Right renal cortex interstitium (tissue), 3 donors: ENCODE data around the gene LLCFC1. TPM values are rescaled to one million over a fixed set of nuclear protein-coding genes. Genes with fewer than 3 reads are reported as not detected.

ENCODE experiments used
- DNase-seq, 3 donors: peaks; one replicate each; pipeline ENCODE4 v3.0.0-alpha.2; 2013; ENCODE audit warnings: low read depth in 3 of 3, low spot score in 2 of 3
- polyA plus RNA-seq, 3 donors: library from polyadenylated mRNA; unstranded; fragments of 120-200 nt; gene quantifications; one replicate each; pipeline ENCODE4 v1.2.1, GENCODE V29; 2013; ENCODE audit not compliant: insufficient read length in 3 of 3

Gene LLCFC1
- polyA plus RNA-seq: under 1 TPM; 0.33 to 0.43 (median 0.35) TPM

DNA sequence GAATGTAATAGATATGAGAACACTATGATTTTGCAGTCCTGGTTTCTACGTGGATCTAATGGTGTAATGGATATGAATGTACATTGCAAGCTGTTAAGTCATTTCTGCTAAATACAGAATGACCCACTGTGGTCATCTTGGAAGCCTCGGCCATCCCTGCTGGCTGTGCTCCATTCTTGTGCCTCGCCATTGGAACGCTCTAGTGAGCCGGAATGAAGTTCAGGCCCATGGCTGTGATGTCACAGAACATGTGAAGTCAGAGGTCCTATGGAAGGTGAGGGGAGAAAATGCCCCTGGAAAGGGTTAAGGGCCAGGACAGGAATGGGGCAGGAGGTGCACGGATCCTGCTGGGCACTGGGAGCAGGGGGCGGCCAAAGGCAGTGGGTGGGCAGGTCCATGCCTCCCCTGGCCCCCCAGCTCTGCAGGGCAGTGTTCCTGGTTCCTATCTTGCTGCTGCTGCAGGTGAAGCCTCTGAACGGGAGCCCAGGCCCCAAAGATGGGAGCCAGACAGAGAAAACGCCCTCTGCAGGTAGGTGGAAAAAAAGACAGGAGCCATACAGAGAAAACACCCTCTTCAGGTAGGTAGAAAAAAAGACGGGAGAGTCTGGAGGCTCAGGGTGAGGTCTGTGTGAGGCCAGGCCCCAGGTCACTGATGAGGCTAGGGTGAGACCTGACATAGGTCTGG, at the start of gene LLCFC1:
TSS of gene LLCFC1 (plus strand) at position 259 of the 685 bp plus-strand sequence. CDS start at position 397, 138 bp downstream.
- no peak for DNase-seq

DNA sequence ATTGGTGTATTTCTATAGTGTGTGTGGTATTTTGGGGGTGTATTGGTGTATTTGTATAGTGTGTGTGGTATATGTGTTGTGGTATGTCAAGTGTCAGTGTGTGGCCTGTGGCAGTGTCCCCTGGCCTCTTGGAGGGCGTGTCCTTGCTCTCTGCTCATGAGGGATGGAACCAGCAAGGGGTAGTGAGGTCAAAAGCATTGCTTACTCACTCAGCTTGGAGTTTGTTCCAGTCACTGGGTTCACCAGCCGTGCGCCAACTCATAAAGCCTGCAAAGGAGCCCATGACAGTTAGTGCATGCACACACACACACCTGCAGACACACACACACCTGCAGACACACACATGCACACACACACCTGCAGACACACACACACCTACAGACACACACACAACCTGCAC, 49.5 kb upstream of the LLCFC1 start:
- no peak for DNase-seq

- no peak for DNase-seq
These were observed 48.3 kb upstream of the LLCFC1 start for GRCh38 chr7:142890874-142891485.

- DNase-seq: no peak
These were observed 47.7 kb upstream of the LLCFC1 start for GRCh38 chr7:142891490-142892082.

- DNase-seq: no peak
These were observed 46.3 kb upstream of the LLCFC1 start for GRCh38 chr7:142892951-142893350.

DNA sequence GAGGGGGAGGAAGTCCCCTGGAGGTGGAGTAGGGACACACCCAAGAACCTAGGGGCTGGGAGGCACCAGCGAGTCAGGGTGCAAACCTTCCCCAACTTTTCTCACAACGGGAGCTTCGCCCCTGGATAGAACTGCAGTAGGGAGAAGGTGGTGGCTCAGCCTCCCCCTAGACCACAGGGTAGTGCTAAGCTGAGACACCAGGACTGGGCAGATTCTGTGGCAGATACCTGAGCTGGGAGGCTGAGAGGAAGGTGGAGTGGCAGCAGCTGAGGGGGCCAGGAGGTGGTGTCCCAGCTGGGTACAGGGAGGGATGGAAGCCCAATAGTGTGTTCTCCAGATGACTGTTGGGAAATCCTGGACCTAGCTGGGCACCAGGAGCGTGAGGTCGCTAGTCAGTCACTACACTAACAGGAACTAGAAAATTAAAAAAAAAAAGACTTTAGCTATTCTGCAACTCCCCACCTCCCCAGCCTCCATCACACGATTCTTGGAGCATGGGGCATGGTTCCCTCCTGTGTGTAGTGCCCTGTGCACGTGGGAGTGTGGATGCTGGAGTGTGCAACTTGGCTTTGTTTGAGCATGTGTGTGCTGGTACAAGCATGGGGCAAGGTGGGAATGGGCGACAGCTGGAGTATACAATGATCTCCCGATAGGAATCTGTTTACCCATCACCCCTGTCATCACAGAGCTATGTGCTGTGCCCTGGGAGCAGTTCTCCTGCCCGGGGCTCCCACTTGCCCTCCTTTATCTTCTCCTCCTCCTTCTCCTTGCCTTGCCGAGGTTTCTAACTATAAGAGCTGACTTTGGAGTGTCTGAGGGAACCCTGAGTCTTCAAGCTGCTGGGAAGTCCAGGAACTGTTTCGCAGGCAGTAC, 44.9 kb upstream of the LLCFC1 start:
- DNase-seq: no peak

GRCh38 chr7:142894985-142895593, 44.2 kb upstream of the LLCFC1 start:
- DNase-seq: no peak

- no peak for DNase-seq
These were observed 43.1 kb upstream of the LLCFC1 start for GRCh38 chr7:142896151-142896550.

GRCh38 chr7:142896741-142897379, 42.4 kb upstream of the LLCFC1 start:
- no peak for DNase-seq

GRCh38 chr7:142897691-142898090, 41.6 kb upstream of the LLCFC1 start:
- no peak for DNase-seq

- DNase-seq: no peak
These were observed 40.7 kb upstream of the LLCFC1 start for GRCh38 chr7:142898377-142899170.

GRCh38 chr7:142899661-142900060, 39.6 kb upstream of the LLCFC1 start:
- DNase-seq: no peak

GRCh38 chr7:142901426-142902259, 37.6 kb upstream of the LLCFC1 start:
- no peak for DNase-seq

DNA sequence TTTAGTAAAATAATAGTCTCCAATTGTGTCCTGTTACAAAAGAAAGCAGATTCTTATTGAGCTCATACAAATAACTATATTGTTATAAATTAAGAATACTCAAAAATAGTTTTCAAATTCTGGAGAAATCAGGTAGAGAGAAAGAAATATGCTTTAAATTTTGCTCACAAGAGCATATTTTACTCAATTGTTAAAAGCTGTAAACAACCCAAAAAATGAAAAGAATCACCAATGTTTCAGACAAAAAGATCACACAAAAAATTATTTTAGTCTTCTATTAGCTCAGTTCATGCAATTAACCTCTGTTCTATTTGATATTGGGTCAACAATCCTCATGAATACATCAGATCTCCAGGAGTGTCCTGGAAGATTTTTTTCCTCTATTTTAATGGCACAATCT, 35.2 kb upstream of the LLCFC1 start:
- no peak for DNase-seq

GRCh38 chr7:142905759-142906158, 33.5 kb upstream of the LLCFC1 start:
- no peak for DNase-seq

DNA sequence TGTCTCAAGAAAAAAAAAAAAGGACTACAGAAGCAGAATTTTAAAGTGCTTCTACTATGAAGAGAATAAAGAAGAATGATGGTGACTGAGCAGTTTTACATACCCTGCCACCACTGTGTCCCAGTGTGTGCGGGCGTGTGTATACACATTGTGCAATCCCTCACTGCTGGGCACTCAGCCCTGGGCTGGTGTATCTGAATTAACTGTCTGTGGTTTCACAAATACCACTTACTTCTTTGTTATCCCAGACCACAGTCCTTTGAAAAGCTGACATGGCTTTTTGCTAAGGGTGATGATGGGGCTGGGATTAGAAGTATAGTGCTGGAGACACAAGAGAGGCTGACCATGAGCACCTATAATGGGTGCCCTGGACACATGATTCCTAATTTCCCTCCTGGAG, 32.6 kb upstream of the LLCFC1 start:
- no peak for DNase-seq

- no peak for DNase-seq
These were observed 31.0 kb upstream of the LLCFC1 start for GRCh38 chr7:142908290-142908689.
